ENCODE results near the gene SLC22A9.

DNA sequence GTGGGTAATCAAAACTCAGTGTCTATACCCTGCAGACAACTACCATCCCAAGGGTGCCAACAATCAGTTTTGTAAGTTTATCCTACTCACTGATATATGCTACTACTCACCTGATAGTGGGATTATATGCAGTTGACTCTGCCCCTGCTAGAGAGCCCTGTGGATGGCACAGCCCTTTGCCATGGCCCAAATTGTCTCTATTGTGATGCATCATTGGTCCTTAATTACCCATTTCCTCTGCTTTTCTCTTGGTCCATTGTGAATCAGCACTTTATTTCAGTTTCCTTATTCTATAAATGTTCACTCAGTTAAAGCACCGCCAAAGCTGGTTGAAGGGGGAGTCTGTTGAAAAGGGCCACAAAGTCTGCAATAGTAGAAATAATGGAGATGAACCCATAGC lies 79.1 kb downstream of the SLC22A9 start:
- no peak for TF ChIP-seq POLR2A (IDR thresholded peaks at IDR 0.05)
- TF ChIP-seq, protein P1, sequence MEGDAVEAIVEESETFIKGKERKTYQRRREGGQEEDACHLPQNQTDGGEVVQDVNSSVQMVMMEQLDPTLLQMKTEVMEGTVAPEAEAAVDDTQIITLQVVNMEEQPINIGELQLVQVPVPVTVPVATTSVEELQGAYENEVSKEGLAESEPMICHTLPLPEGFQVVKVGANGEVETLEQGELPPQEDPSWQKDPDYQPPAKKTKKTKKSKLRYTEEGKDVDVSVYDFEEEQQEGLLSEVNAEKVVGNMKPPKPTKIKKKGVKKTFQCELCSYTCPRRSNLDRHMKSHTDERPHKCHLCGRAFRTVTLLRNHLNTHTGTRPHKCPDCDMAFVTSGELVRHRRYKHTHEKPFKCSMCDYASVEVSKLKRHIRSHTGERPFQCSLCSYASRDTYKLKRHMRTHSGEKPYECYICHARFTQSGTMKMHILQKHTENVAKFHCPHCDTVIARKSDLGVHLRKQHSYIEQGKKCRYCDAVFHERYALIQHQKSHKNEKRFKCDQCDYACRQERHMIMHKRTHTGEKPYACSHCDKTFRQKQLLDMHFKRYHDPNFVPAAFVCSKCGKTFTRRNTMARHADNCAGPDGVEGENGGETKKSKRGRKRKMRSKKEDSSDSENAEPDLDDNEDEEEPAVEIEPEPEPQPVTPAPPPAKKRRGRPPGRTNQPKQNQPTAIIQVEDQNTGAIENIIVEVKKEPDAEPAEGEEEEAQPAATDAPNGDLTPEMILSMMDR (IDR thresholded peaks at IDR 0.05), result no peak
- no peak for TF ChIP-seq POLR2AphosphoS5 (IDR thresholded peaks at IDR 0.05)
- TF ChIP-seq EP300 (IDR thresholded peaks at IDR 0.05; ENCODE audit: low read depth), result no peak
